K562 (cell line): ENCODE results near the gene DLAT. TPM values are rescaled to one million over a fixed set of nuclear protein-coding genes. Genes with fewer than 3 reads are reported as not detected.

Source experiments
- ATAC-seq: fragments of 200-7000 bp; cut with Tn5 transposase; 3 replicates; pipeline ENCODE4 v1.9.1; 2020; ENCODE audit warnings: moderate library complexity
- BruUV-seq: library from RNA; stranded (reverse); fragments of 400-500 nt; replicated peaks from 2 replicates; lab custom pipeline; 2021; lab: Mats Ljungman, UMichigan
- CTCF ChIA-PET: fragments of 300-600 bp; formaldehyde crosslinking; extraction: SDS; loops from one replicate; lab custom pipeline; 2021; ENCODE audit warnings: low intra/inter-chr PET ratio; lab: Yijun Ruan, JAX
- POLR2A ChIA-PET: fragments of 300-600, 350-650 bp; sonication (Branson Sonifier 250); formaldehyde crosslinking; extraction: SDS; loops from one replicate; lab custom pipeline; 2021; ENCODE audit warnings: antibody characterized with exemption, inconsistent platforms; lab: Yijun Ruan, JAX
- DNase-seq, 4 experiments: peaks; one replicate each; pipeline versions ENCODE4 v3.0.0 to v3.0.0-alpha.2; 2011 to 2018; ENCODE audit warnings: low spot score in 3 of 4, mixed read lengths in 3 of 4; ENCODE audit errors: extremely low read depth in 1 of 4
- FAIRE-seq: peaks from 2 replicates; lab custom pipeline; 2011; peaks lifted over from hg19 to GRCh38; lab: Jason Lieb, UNC
- H2AFZ ChIP-seq: 2 replicates; pipeline ENCODE4 v1.6.0; 2011; ENCODE audit warnings: low read depth, low read length, control low read depth, inconsistent platforms
- H3K27ac ChIP-seq: fragments of 200-600 bp; 3 replicates; pipeline ENCODE4 v1.8.0; 2011; ENCODE audit warnings: low read depth, mild to moderate bottlenecking, control low read depth, inconsistent platforms, low read length, moderate library complexity, mixed read lengths; ENCODE audit errors: extremely low read depth
- H3K27me3 ChIP-seq, 2 experiments: fragments of 300-600 bp in 1 of 2; 2 replicates in 1 of 2; 3 replicates in 1 of 2; pipeline versions ENCODE4 v1.6.0 to v1.8.0; 2011; ENCODE audit warnings: inconsistent platforms in 2 of 2, low read length in 2 of 2, mild to moderate bottlenecking in 1 of 2, mixed read lengths in 1 of 2, moderate library complexity in 1 of 2; ENCODE audit not compliant: control insufficient read depth in 2 of 2, insufficient read depth in 2 of 2
- H3K36me3 ChIP-seq: fragments of 300-600 bp; 3 replicates; pipeline ENCODE4 v1.8.0; 2011; ENCODE audit warnings: mild to moderate bottlenecking, low read length, inconsistent platforms; ENCODE audit not compliant: control insufficient read depth, insufficient read depth
- H3K4me1 ChIP-seq, 2 experiments: fragments of 200-600 bp in 1 of 2; replicated peaks in 1 of 2; 2 replicates in 1 of 2; 3 replicates in 1 of 2; pipeline versions ENCODE4 v1.5.1 to v1.8.0; 2011; ENCODE audit warnings: inconsistent platforms in 2 of 2, low read length in 2 of 2, mild to moderate bottlenecking in 1 of 2, mixed read lengths in 1 of 2, moderate library complexity in 1 of 2; ENCODE audit not compliant: control insufficient read depth in 2 of 2, insufficient read depth in 2 of 2
- H3K4me2 ChIP-seq: 2 replicates; pipeline ENCODE4 v1.6.1; 2011; ENCODE audit warnings: low read length, control low read depth, inconsistent platforms, mixed read lengths; ENCODE audit not compliant: insufficient read depth
- H3K4me3 ChIP-seq: fragments of 200-600 bp; sonication (generic), shearing (Covaris generic); 2 replicates; pipeline ENCODE4 v1.5.1; 2016; ENCODE audit warnings: control low read depth, inconsistent platforms
- H3K79me2 ChIP-seq: fragments of 200-600 bp; 3 replicates; pipeline ENCODE4 v1.8.0; 2011; ENCODE audit warnings: low read length, inconsistent platforms; ENCODE audit not compliant: control insufficient read depth, insufficient read depth
- H3K9ac ChIP-seq, 2 experiments: 2 replicates each; pipeline versions ENCODE4 v1.6.0 to v1.6.1; 2011; ENCODE audit warnings: low read depth in 2 of 2, low read length in 2 of 2, control low read depth in 1 of 2, inconsistent platforms in 1 of 2, mild to moderate bottlenecking in 1 of 2, mixed read lengths in 1 of 2; ENCODE audit not compliant: insufficient read depth in 1 of 2
- H3K9me1 ChIP-seq: one replicate; pipeline ENCODE4 v1.6.0; 2011; ENCODE audit warnings: inconsistent platforms, mild to moderate bottlenecking, low read length, moderate library complexity; ENCODE audit not compliant: control insufficient read depth, insufficient read depth
- H3K9me3 ChIP-seq: replicated peaks from 2 replicates; pipeline ENCODE4 v1.5.1; 2011; ENCODE audit warnings: low read depth, low read length, inconsistent platforms; ENCODE audit not compliant: control insufficient read depth, insufficient read depth
- H4K20me1 ChIP-seq: replicated peaks from 2 replicates; pipeline ENCODE4 v1.6.1; 2011; ENCODE audit warnings: low read length, inconsistent platforms, mixed read lengths; ENCODE audit not compliant: control insufficient read depth, insufficient read depth
- CC2D1A ChIP-seq: fragments of 450-650 bp; IDR thresholded peaks from 2 replicates; pipeline ENCODE4 v1.6.1; 2017; ENCODE audit warnings: mild to moderate bottlenecking
- FOXM1 ChIP-seq, 2 experiments: fragments of 450-650 bp in 1 of 2; sonication (generic) in 1 of 2; formaldehyde crosslinking in 1 of 2; IDR thresholded peaks; 2 replicates each; pipeline versions ENCODE4 v1.6.1 to v1.9.0; 2017 to 2022; ENCODE audit warnings: low read depth in 2 of 2, mild to moderate bottlenecking in 2 of 2, missing genetic modification reagents in 1 of 2, moderate library complexity in 1 of 2
- HDAC3 ChIP-seq: fragments of 450-650 bp; IDR thresholded peaks from 2 replicates; pipeline ENCODE4 v1.6.1; 2018; ENCODE audit warnings: borderline replicate concordance, mild to moderate bottlenecking, moderate library complexity; ENCODE audit not compliant: partially characterized antibody
- HMG20A ChIP-seq: fragments of 450-650 bp; formaldehyde crosslinking; conservative IDR thresholded peaks from 2 replicates; pipeline ENCODE4 v1.4.0; 2020; ENCODE audit warnings: mild to moderate bottlenecking, mixed read lengths
- KAT8 ChIP-seq: fragments of 450-650 bp; IDR thresholded peaks from 2 replicates; pipeline ENCODE4 v1.6.1; 2016; ENCODE audit warnings: low read depth, mild to moderate bottlenecking
- KLF6 ChIP-seq: fragments of 250-450 bp; sonication (Bioruptor Pico); IDR thresholded peaks from 2 replicates; pipeline ENCODE4 v1.4.0; 2020; ENCODE audit warnings: mild to moderate bottlenecking, moderate library complexity, borderline replicate concordance
- MCM5 ChIP-seq: fragments of 450-650 bp; IDR thresholded peaks from 2 replicates; pipeline ENCODE4 v1.6.1; 2016; ENCODE audit warnings: low read depth
- MED1 ChIP-seq: sonication (generic); formaldehyde crosslinking; IDR thresholded peaks from 2 replicates; pipeline ENCODE4 v1.8.1; 2023; ENCODE audit warnings: missing genetic modification reagents, borderline replicate concordance
- MYBL2 ChIP-seq, 2 experiments: fragments of 450-650 bp in 1 of 2; sonication (generic) in 1 of 2; formaldehyde crosslinking in 1 of 2; IDR thresholded peaks; 2 replicates each; pipeline versions ENCODE4 v1.6.1 to v1.8.1; 2017 to 2022; ENCODE audit warnings: borderline replicate concordance in 1 of 2, inconsistent platforms in 1 of 2, low read depth in 1 of 2, mild to moderate bottlenecking in 1 of 2, missing genetic modification reagents in 1 of 2, moderate library complexity in 1 of 2
- NFATC3 ChIP-seq: fragments of 450-650 bp; IDR thresholded peaks from 2 replicates; pipeline ENCODE4 v1.6.1; 2017; ENCODE audit warnings: mild to moderate bottlenecking
- SIRT6 ChIP-seq: IDR thresholded peaks from one replicate; pipeline ENCODE4 v1.6.1; 2012; ENCODE audit warnings: low read depth, mild to moderate bottlenecking, control low read depth, inconsistent platforms, low read length, moderate library complexity
- SMARCA5 ChIP-seq: fragments of 450-650 bp; IDR thresholded peaks from 2 replicates; pipeline ENCODE4 v1.6.1; 2016
- ZNF263 ChIP-seq: sonication (generic); formaldehyde crosslinking; IDR thresholded peaks from 2 replicates; pipeline ENCODE4 v1.8.0; 2022; ENCODE audit warnings: mild to moderate bottlenecking, missing genetic modification reagents, borderline replicate concordance
- ZNF324 ChIP-seq: fragments of 250-450 bp; sonication (Bioruptor Pico); IDR thresholded peaks from 2 replicates; pipeline ENCODE4 v1.4.0; 2020; ENCODE audit warnings: mild to moderate bottlenecking
- ZNF507 ChIP-seq: conservative IDR thresholded peaks from 2 replicates; pipeline ENCODE4 v1.6.1; 2017; ENCODE audit warnings: missing genetic modification characterization, missing compliant biosample characterization
- ZNF57 ChIP-seq: fragments of 450-650 bp; formaldehyde crosslinking; IDR thresholded peaks from 2 replicates; pipeline ENCODE4 v1.4.0; 2020; ENCODE audit warnings: mild to moderate bottlenecking, moderate library complexity
- ZNF639 ChIP-seq, 2 experiments: fragments of 200-800 bp in 1 of 2; sonication (Bioruptor generic) in 1 of 2; sonication (generic) in 1 of 2; formaldehyde crosslinking in 1 of 2; IDR thresholded peaks in 1 of 2; conservative IDR thresholded peaks in 1 of 2; 2 replicates each; pipeline versions ENCODE4 v1.5.0 to v1.6.1; 2016 to 2020; ENCODE audit warnings: missing compliant biosample characterization in 1 of 2, missing genetic modification characterization in 1 of 2, missing genetic modification reagents in 1 of 2
- WGBS: fragments of 100-300 bp; shearing (Covaris generic); methylation state at CpG from one replicate; pipeline ENCODE4 v1.1.6; 2016; ENCODE audit warnings: low coverage, mixed read lengths; ENCODE audit not compliant: insufficient coverage; ENCODE audit errors: missing lambda C conversion rate; 5-methylcytosine and 5-hydroxymethylcytosine counted together
- in situ Hi-C: fragments of 300-500 bp; cut with MboI; formaldehyde crosslinking; loops from 4 replicates; pipeline ENCODE4 v1.15.0; 2018; ENCODE audit warnings: inconsistent platforms, mixed read lengths
- intact Hi-C: fragments of 100-400 bp; cut with micrococcal nuclease; formaldehyde crosslinking; loops from 2 replicates; pipeline ENCODE4 v1.14.2; 2022
- polyA plus RNA-seq, 8 experiments: library from polyadenylated mRNA; depleted of rRNA in 4 of 8; stranded (reverse) in 5 of 8; unstranded in 3 of 8; fragments of >200 nt; fragmentation: Nextera tagmentation in 2 of 8; fragmentation: Illumina TruSeq in 1 of 8; extraction: Ambion mirVana in 2 of 8; extraction: Trizol in 1 of 8; gene quantifications; 2 replicates each; pipeline versions ENCODE4 v1.2.1 to v1.2.3, GENCODE V29; 2011 to 2014; ENCODE audit warnings: inconsistent platforms in 1 of 8, missing spikeins in 1 of 8
- total RNA-seq, 7 experiments: library from RNA; depleted of rRNA in 6 of 7; stranded (reverse); fragments of >200 nt in 6 of 7; fragmentation: Illumina TruSeq in 2 of 7; extraction: Trizol in 2 of 7; gene quantifications; 2 replicates each; pipeline versions ENCODE4 v1.2.1 to v1.2.3, GENCODE V29; 2011 to 2021; ENCODE audit warnings: low replicate concordance in 1 of 7
- TF ChIP-seq, protein P1 (sequence below): fragments of 250-450 bp; sonication (Bioruptor Pico); IDR thresholded peaks from 2 replicates; pipeline ENCODE4 v1.8.0; 2022; ENCODE audit warnings: moderate library complexity, mild to moderate bottlenecking, inconsistent platforms

The DLAT gene
- total and polyA plus RNA-seq, 9 of the 15 experiments (the other 6 are each of a cell fraction or from before 2014, with no cell fraction given), result 41.7 to 152 (median 105) TPM

DNA sequence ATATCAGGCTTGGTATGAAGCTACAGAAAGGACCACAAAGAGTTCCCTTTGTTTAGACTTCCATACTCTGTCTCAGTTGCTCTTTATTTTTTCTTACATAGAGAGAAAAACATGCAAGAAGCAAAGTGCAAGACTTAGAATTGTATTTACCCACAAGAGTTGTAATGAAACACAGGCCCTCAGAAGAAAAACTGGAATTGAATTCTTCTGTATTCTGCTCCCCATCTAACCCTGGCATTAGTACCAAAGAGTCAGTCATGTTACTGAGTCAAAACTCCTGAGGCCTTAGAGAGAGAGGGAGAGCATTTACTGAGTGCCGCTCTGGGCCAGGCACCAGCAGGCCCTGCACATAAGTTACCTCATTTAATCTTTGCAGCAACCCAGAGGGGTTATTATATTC is 43.9 kb upstream of the DLAT start:
- no peaks in the 10 kb centered on the region for H3K9me3 ChIP-seq
- H4K20me1 ChIP-seq, result no peaks in the 10 kb centered on the region
- no TSS peak for BruUV-seq
- no peak overlapping the region for H2AFZ ChIP-seq
- no peaks in the 10 kb centered on the region for H3K9me1 ChIP-seq
- no peak overlapping the region for H3K9ac ChIP-seq
- intact Hi-C loops, result loop anchor here (10.0 kb wide), 1 partner anchor 376 kb away; the partner anchor contains the start of gene SIK2
- H3K36me3 ChIP-seq, result peaks cover 14% of the 10 kb centered on the region; the same call in 1 of the 3 replicates
- no peak for DNase-seq
- no peaks in the 10 kb centered on the region for H3K27me3 ChIP-seq
- no peak overlapping the region for H3K4me2 ChIP-seq
- CTCF ChIA-PET, result interaction anchor here (1.9 to 3.0 kb wide), 2 partner anchors 49 to 102 kb away, joined by 10 to 26 read pairs; partner anchors contain the start of genes CFAP68 and FDXACB1
- no peaks in the 10 kb centered on the region for H3K79me2 ChIP-seq
- 91% methylated on average over 1 of the region's 1 CpG for WGBS
- FAIRE-seq, result no peak
- no peak for ATAC-seq
- H3K4me1 ChIP-seq, result peaks cover 11 to 28% of the 10 kb centered on the region in 2 experiments
- TF ChIP-seq CC2D1A (no peak), KLF6 (no peak), SIRT6 (no peak), KAT8 (no peak), HDAC3 (no peak), SMARCA5 (no peak), HMG20A (CRISPR knock-in tag) (no peak), MYBL2 (IDR thresholded peaks at IDR 0.05; ENCODE audit: low read depth) (no peak), MYBL2 (CRISPR knock-in tag; IDR thresholded peaks at IDR 0.05; ENCODE audit: borderline replicate concordance) (no peak), ZNF507 (no peak), NFATC3 (no peak), ZNF639 (CRISPR knock-in tag; conservative IDR thresholded peaks at IDR 0.05 in 1 of 2, IDR thresholded peaks at IDR 0.05 in 1 of 2) (no peak), ZNF57 (CRISPR knock-in tag) (no peak), MCM5 (no peak), FOXM1 (IDR thresholded peaks at IDR 0.05; ENCODE audit: low read depth) (no peak), FOXM1 (CRISPR knock-in tag; IDR thresholded peaks at IDR 0.05; ENCODE audit: low read depth) (no peak), MED1 (CRISPR knock-in tag) (no peak), ZNF263 (CRISPR knock-in tag) (no peak), ZNF324 (no peak)
- TF ChIP-seq, protein P1, sequence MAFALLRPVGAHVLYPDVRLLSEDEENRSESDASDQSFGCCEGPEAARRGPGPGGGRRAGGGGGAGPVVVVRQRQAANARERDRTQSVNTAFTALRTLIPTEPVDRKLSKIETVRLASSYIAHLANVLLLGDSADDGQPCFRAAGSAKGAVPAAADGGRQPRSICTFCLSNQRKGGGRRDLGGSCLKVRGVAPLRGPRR (CRISPR knock-in tag), result no peak
- TF ChIP-seq, all 486 proteins: peak for 0
- POLR2A ChIA-PET, result interaction anchor here (0.6 to 1.5 kb wide), 5 partner anchors 16 to 116 kb away, joined by 3 to 5 read pairs (median 3); no protein-coding TSS in a partner anchor
- in situ Hi-C loops, result no loop called here
- Histone ChIP-seq H3K4me3 (no peak overlapping the region), H3K27ac (no peak overlapping the region)
